ENCODE data around the gene SCUBE1.

Gene SCUBE1

GRCh38 chr22:43343262-43343669 is at the start of gene SCUBE1:
TSS of gene SCUBE1 (minus strand) at chr22:43343372. CDS start at chr22:43343261, 111 bp downstream.
- DNase-seq = peak; percentile 60

GRCh38 chr22:43392385-43392989 is 49.3 kb upstream of the SCUBE1 start:
- no peak for DNase-seq

GRCh38 chr22:43391306-43391705 is 48.1 kb upstream of the SCUBE1 start:
- no peak for DNase-seq

GRCh38 chr22:43390872-43391271 is 47.7 kb upstream of the SCUBE1 start:
- no peak for DNase-seq

GRCh38 chr22:43390166-43390565 is 47.0 kb upstream of the SCUBE1 start:
- no peak for DNase-seq

GRCh38 chr22:43389227-43389836 is 46.2 kb upstream of the SCUBE1 start:
- DNase-seq = no peak

- peak; percentile 76 for DNase-seq
Measured at GRCh38 chr22:43388420-43388851, 45.3 kb upstream of the SCUBE1 start.

- DNase-seq = no peak
Measured at GRCh38 chr22:43387815-43388214, 44.6 kb upstream of the SCUBE1 start.

- peak; percentile 70 for DNase-seq
Measured at GRCh38 chr22:43385770-43386641, 42.8 kb upstream of the SCUBE1 start.

GRCh38 chr22:43384863-43385262 is 41.7 kb upstream of the SCUBE1 start:
- DNase-seq = no peak

- DNase-seq = no peak
Measured at GRCh38 chr22:43381693-43382092, 38.5 kb upstream of the SCUBE1 start.

- no peak for DNase-seq
Measured at GRCh38 chr22:43377896-43378704, 34.9 kb upstream of the SCUBE1 start.

- no peak for DNase-seq
Measured at GRCh38 chr22:43377548-43377895, 34.4 kb upstream of the SCUBE1 start.

- peak; percentile 17 for DNase-seq
Measured at GRCh38 chr22:43376765-43377547, 33.8 kb upstream of the SCUBE1 start.

- DNase-seq = no peak
Measured at GRCh38 chr22:43375951-43376455, 32.8 kb upstream of the SCUBE1 start.

GRCh38 chr22:43370036-43370435 is 26.9 kb upstream of the SCUBE1 start:
- no peak for DNase-seq

- no peak for DNase-seq
Measured at GRCh38 chr22:43365715-43366440, 22.7 kb upstream of the SCUBE1 start.

GRCh38 chr22:43364169-43364435 is 20.9 kb upstream of the SCUBE1 start:
- no peak for DNase-seq

- DNase-seq = no peak
Measured at GRCh38 chr22:43363315-43364168, 20.4 kb upstream of the SCUBE1 start.

- DNase-seq = no peak
Measured at GRCh38 chr22:43360576-43360975, 17.4 kb upstream of the SCUBE1 start.

GRCh38 chr22:43356881-43357280 is 13.7 kb upstream of the SCUBE1 start:
- DNase-seq = no peak
